ENCODE measurements around the gene ZNF664. TPM values are rescaled to one million over a fixed set of nuclear protein-coding genes. Genes with fewer than 3 reads are reported as not detected.
A peak's percentile ranks its signal among the peaks of the same experiment; 100 is the strongest.

ZNF664 gene
- total and polyA plus RNA-seq, 2 of the 13 experiments (the other 11 are each of a cell fraction or from before 2014, with no cell fraction given), result 43.9 to 56.5 TPM

- TF ChIP-seq ZBTB33 (CRISPR knock-in tag; IDR thresholded peaks at IDR 0.05) (no peak), POLR2AphosphoS5 (IDR thresholded peaks at IDR 0.05; ENCODE audit: low read depth, low read length) (no peak), SP1 (IDR thresholded peaks at IDR 0.05) (no peak), SP1 (CRISPR knock-in tag; IDR thresholded peaks at IDR 0.05) (no peak), ZNF746 (CRISPR knock-in tag; IDR thresholded peaks at IDR 0.05) (no peak), ZNF121 (CRISPR knock-in tag; IDR thresholded peaks at IDR 0.05) (no peak), ZNF44 (CRISPR knock-in tag; IDR thresholded peaks at IDR 0.05) (no peak), ZNF776 (CRISPR knock-in tag; IDR thresholded peaks at IDR 0.05) (no peak)
These were observed 5.9 kb upstream of the ZNF664 start (continued) for GRCh38 chr12:123967121-123967586.

GRCh38 chr12:123971449-123971769, 1.6 kb upstream of the ZNF664 start:
- H3K4me2 ChIP-seq (ENCODE audit: low read depth, low read length), result peak overlapping the region; percentile 71
- WGBS (ENCODE audit: low lambda C conversion rate), result 1% methylated on average over 10 of the region's 10 CpGs
- peaks cover 0 to 5% of the 10 kb centered on the region in 2 experiments; a peak in 1 of 5 replicates for H3K36me3 ChIP-seq (replicated peaks in 1 of 2; ENCODE audit: control insufficient read depth in 1 of 2, insufficient read depth in 2 of 2, low read length in 2 of 2)
- no peaks in the 10 kb centered on the region for H3K9me3 ChIP-seq (ENCODE audit: low read length)
- intact Hi-C loops (cut with micrococcal nuclease; ENCODE audit: unreplicated experiment) (loop anchor here (1.0 kb wide), 1 partner anchor 22 kb away; no protein-coding TSS in a partner anchor), in situ Hi-C loops (cut with HindIII; ENCODE audit: extremely low pct_ligation_motif_present, low pct_unique_long_range_greater_than_20kb) (no loop called here)
- peaks cover 6% of the 10 kb centered on the region for H4K20me1 ChIP-seq (ENCODE audit: insufficient read depth, low read length)
- H3K27ac ChIP-seq (ENCODE audit: extremely low read length, insufficient read depth, low read length), result peak overlapping the region; percentile 89
- no peak overlapping the region for H2AFZ ChIP-seq (ENCODE audit: low read length)
- POLR2A ChIA-PET, result interaction anchor here (1.1 to 2.4 kb wide), 3 partner anchors 22 to 259 kb away, joined by 3 to 15 read pairs (median 7); partner anchors contain the start of gene ATP6V0A2
- H3K27me3 ChIP-seq (ENCODE audit: control insufficient read depth in 1 of 2, insufficient read depth in 2 of 2, low read length in 2 of 2), result no peaks in the 10 kb centered on the region; a peak in 1 of 5 replicates
- peaks cover 32% of the 10 kb centered on the region for H3K4me1 ChIP-seq (ENCODE audit: insufficient read depth, low read length)
- FAIRE-seq (peak; percentile 15), ATAC-seq (no peak), DNase-seq (ENCODE audit: low spot score) (no peak)
- TSS peak; percentile 61 for BruUV-seq (replicated peaks)
- peak overlapping the region; percentile 90 for H3K9ac ChIP-seq (ENCODE audit: insufficient read depth, low read depth, low read length)
- CTCF ChIA-PET (ENCODE audit: low intra/inter-chr PET ratio, low total read pairs), result no interaction called here
- peak overlapping the region; percentile 70 to 89 (median 74) for H3K4me3 ChIP-seq (replicated peaks in 1 of 3; ENCODE audit: insufficient read depth in 1 of 3, low read depth in 2 of 3, low read length in 3 of 3)
- H3K79me2 ChIP-seq (ENCODE audit: insufficient read depth, low read length), result peaks cover 58% of the 10 kb centered on the region
- TF ChIP-seq CREBL2 (CRISPR knock-in tag; IDR thresholded peaks at IDR 0.05; ENCODE audit: borderline replicate concordance) (no peak), ZFP82 (CRISPR knock-in tag; IDR thresholded peaks at IDR 0.05; ENCODE audit: borderline replicate concordance) (no peak), NKX3-1 (CRISPR knock-in tag; IDR thresholded peaks at IDR 0.05) (no peak), ONECUT2 (CRISPR knock-in tag; IDR thresholded peaks at IDR 0.05) (no peak), HOXA7 (CRISPR knock-in tag; IDR thresholded peaks at IDR 0.05) (no peak), ZNF879 (CRISPR knock-in tag; IDR thresholded peaks at IDR 0.05) (no peak), THRA (CRISPR knock-in tag; IDR thresholded peaks at IDR 0.05; ENCODE audit: borderline replicate concordance) (no peak), TARDBP (CRISPR knock-in tag; IDR thresholded peaks at IDR 0.05) (no peak), ZXDC (CRISPR knock-in tag; IDR thresholded peaks at IDR 0.05) (no peak), KAT2B (IDR thresholded peaks at IDR 0.05; ENCODE audit: borderline replicate concordance, low read depth, low read length) (no peak), ERF (CRISPR knock-in tag; IDR thresholded peaks at IDR 0.05) (no peak), GLI4 (CRISPR knock-in tag; IDR thresholded peaks at IDR 0.05; ENCODE audit: borderline replicate concordance) (no peak)
